NT2/D1 (cell line): ENCODE results near the gene CCDC47.

Experiments used
- YY1 ChIP-seq: IDR thresholded peaks from 2 replicates; pipeline ENCODE4 v1.6.1; 2011; ENCODE audit not compliant: insufficient read length, insufficient read depth
- ZNF274 ChIP-seq: IDR thresholded peaks from 2 replicates; pipeline ENCODE4 v1.6.1; 2011; ENCODE audit warnings: mild to moderate bottlenecking, low read depth, low read length

DNA sequence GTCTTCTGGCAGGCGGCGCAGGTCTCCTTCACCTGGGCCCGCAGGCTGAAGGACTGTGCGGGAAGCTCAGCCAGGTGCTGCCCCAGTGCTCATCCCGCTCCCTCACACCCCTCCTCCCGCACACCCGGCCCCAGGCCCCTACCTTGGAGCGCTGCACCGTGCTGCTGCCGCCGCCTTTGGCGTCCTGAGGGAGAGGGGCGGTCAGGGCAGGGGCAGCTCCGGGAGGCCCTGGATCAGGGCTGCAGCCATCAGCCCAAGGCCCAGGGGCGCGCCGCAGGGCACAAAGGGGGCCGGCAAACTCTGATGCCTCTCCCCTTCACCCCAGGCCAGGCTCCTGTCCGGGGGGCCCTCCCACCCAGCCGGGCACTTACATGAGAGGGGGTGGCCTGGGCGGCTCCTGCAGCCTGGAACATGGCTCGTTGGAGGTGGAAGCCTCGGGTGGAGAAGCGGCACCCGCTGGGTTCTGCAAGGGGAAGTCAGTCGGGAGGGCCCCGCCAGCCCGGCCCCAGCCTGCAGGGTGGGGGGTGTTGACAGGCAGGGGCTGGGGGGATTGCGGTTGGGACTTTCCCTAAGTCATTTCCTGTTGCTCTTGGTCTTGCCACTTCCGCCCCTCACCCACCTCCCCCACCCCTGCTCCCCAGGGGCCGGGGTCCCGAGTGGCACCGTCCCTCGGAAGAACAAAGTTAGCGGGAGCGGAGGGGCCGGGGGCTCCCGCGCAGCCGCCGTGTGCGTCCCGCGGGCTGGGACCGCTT lies 74.3 kb downstream of the CCDC47 start:
- TF ChIP-seq YY1 (no peak), ZNF274 (no peak)
